WERI-Rb-1 (cell line): Measurements from ENCODE around the gene IMMP2L.

Source experiments
- DNase-seq: peaks from one replicate; pipeline ENCODE4 v3.0.0-alpha.2; 2020
- H3K27ac ChIP-seq: fragments of 250-450 bp; sonication (Bioruptor Pico); 2 replicates; pipeline ENCODE4 v1.5.1; 2020; ENCODE audit warnings: mild to moderate bottlenecking, moderate library complexity
- H3K27me3 ChIP-seq: fragments of 250-450 bp; sonication (Bioruptor Pico); 2 replicates; pipeline ENCODE4 v1.5.1; 2021; ENCODE audit warnings: mild to moderate bottlenecking, low read depth, moderate library complexity; ENCODE audit not compliant: insufficient read depth, severe bottlenecking
- H3K36me3 ChIP-seq: fragments of 250-450 bp; sonication (Bioruptor Pico); 2 replicates; pipeline ENCODE4 v1.5.1; 2020; ENCODE audit warnings: mild to moderate bottlenecking, moderate library complexity
- H3K4me3 ChIP-seq: 2 replicates; pipeline ENCODE4 v1.5.1; 2011; ENCODE audit warnings: low read depth, mild to moderate bottlenecking, control low read depth, low read length
- H3K9me3 ChIP-seq: fragments of 250-450 bp; sonication (Bioruptor Pico); 2 replicates; pipeline ENCODE4 v1.5.1; 2021; ENCODE audit warnings: mild to moderate bottlenecking, moderate library complexity; ENCODE audit not compliant: severe bottlenecking
- TF ChIP-seq, protein P1 (sequence below): IDR thresholded peaks from 2 replicates; pipeline ENCODE4 v1.5.1; 2011; ENCODE audit warnings: low read depth, mild to moderate bottlenecking, control low read depth, inconsistent platforms, low read length

Gene IMMP2L

DNA sequence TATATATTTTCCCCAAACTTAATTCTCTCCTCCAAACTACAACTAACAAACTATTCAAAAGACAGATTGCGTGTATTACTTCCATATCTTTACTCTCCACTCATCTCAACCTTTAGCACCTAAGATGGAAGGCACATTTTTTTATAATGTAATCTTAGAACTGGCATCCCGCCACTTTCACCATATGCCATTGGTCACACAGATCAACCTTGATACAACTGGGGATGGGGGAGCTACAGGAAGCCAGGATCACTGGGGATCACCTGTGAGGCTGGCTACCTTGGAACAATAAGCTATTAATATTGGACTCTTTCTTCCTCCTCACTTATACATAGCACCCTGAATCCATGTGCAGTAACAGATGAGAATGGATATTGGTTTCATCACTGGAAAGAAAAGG, 941.0 kb downstream of the IMMP2L start:
- Histone ChIP-seq H3K4me3 (no peak overlapping the region), H3K36me3 (no peaks in the 10 kb centered on the region), H3K9me3 (no peaks in the 10 kb centered on the region), H3K27ac (no peak overlapping the region), H3K27me3 (no peaks in the 10 kb centered on the region)
- DNase-seq = no peak
- TF ChIP-seq, protein P1, sequence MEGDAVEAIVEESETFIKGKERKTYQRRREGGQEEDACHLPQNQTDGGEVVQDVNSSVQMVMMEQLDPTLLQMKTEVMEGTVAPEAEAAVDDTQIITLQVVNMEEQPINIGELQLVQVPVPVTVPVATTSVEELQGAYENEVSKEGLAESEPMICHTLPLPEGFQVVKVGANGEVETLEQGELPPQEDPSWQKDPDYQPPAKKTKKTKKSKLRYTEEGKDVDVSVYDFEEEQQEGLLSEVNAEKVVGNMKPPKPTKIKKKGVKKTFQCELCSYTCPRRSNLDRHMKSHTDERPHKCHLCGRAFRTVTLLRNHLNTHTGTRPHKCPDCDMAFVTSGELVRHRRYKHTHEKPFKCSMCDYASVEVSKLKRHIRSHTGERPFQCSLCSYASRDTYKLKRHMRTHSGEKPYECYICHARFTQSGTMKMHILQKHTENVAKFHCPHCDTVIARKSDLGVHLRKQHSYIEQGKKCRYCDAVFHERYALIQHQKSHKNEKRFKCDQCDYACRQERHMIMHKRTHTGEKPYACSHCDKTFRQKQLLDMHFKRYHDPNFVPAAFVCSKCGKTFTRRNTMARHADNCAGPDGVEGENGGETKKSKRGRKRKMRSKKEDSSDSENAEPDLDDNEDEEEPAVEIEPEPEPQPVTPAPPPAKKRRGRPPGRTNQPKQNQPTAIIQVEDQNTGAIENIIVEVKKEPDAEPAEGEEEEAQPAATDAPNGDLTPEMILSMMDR = no peak

DNA sequence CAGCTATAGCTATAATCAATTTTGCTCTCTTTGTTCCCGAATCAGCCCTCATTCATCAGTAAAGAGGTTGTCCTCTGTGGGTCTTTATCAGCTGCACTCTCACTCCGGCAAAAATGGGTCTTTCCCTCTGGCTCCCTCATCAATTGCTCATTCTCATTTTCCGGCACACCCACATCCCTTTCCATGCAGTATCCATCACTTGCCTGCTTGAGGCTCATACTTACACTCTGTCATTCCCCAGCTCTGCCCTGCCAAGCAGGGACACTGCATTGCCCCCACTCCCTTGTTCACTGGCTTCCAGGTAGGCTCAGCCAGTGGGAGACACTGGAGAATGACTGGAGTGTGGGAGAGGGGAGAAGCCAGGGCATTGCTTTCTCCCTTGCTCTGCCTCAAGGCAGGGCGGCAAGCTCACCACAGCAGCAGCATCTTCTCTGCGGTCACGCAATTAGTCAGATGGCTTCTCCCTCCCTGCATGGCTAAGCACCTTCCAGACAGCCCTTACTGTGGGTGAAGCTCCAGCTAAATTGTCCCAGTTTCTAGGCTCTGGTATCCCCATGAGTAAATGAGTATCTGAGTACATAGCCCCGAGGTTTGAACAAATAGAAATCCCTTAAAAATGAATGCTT, 942.1 kb downstream of the IMMP2L start:
- no peaks in the 10 kb centered on the region for H3K27me3 ChIP-seq
- TF ChIP-seq, protein P1 = no peak

More for the DNA sequence above, 942.1 kb downstream of the IMMP2L start:
- Histone ChIP-seq H3K27ac (no peak overlapping the region), H3K4me3 (no peak overlapping the region), H3K9me3 (no peaks in the 10 kb centered on the region), H3K36me3 (no peaks in the 10 kb centered on the region)
- no peak for DNase-seq
